Stimulated activated CD8-positive, alpha-beta memory T cell treated with anti-CD3 and anti-CD28 coated beads, Interleukin-7, amount 100 ng/mL, for 1 hour (primary cell): ENCODE data around the gene ZNF398.
"Not testable (repeated sequence)": the region's sequence is repeated elsewhere in the genome, so short reads cannot be mapped to it uniquely, and the experiment has no call there.

Experiments
- DNase-seq, 2 donors: peaks; one replicate each; pipeline ENCODE4 v3.0.0-alpha.2; 2020; ENCODE audit warnings: low read depth in 2 of 2

Gene ZNF398, protein sequence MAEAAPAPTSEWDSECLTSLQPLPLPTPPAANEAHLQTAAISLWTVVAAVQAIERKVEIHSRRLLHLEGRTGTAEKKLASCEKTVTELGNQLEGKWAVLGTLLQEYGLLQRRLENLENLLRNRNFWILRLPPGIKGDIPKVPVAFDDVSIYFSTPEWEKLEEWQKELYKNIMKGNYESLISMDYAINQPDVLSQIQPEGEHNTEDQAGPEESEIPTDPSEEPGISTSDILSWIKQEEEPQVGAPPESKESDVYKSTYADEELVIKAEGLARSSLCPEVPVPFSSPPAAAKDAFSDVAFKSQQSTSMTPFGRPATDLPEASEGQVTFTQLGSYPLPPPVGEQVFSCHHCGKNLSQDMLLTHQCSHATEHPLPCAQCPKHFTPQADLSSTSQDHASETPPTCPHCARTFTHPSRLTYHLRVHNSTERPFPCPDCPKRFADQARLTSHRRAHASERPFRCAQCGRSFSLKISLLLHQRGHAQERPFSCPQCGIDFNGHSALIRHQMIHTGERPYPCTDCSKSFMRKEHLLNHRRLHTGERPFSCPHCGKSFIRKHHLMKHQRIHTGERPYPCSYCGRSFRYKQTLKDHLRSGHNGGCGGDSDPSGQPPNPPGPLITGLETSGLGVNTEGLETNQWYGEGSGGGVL

DNA sequence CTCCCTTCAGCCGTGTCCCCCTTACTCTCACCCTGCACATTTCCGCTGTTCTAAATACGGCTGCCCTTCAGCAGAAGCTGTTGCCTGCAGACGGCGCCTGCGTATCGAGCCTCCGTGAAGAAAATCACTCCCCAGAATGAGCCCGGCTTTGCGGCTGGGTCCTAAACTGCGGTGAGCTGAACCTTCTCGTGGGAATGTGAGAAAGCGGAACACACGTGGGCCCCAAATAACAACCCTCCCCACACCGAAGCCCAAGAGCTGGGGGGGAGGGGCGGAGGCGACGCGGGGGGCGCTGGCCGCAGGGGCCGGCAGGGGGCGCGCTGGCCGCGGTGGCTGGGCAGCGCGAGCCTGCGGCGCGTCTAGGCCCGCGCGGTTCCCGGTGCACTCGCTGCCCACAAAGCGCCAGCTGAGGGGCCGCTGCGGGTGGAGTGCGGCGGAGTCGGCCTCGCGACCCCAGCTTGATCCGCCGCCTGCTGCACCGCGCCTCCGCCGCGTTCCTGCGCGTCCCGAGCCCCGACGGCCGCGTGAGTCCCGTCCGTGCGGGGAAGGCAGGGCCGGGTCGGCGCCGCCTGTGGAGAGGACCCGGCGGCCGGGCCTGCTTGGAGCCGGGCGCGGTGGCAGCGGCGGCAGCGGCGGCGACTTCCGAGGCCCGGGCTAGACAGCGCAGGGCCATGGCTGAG, at the start of gene ZNF398:
ZNF398 (plus strand) TSS at position 382 of the 680 bp plus-strand sequence; CDS start at position 672, 290 bp downstream.
- DNase-seq = peak; percentile 57 to 67

DNA sequence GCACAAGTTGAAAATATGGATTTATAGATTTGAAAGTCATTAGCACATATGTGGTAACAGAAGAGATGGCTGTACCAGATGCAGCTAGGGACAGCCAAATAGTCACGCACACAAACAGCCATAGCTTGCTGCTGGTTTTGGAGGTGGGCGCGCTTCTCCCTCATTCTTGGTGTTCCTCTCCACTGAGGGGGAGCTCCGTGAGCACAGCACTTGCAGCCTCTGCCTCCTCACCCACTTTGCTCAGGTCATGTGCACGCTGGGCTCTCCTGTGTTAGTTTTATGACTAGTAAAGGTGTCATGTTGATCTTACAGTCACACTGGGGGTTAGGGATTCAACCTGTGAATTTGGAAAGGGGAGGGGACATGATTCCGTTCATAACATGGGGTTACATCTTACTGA, 48.2 kb upstream of the ZNF398 start:
- DNase-seq = no peak

DNA sequence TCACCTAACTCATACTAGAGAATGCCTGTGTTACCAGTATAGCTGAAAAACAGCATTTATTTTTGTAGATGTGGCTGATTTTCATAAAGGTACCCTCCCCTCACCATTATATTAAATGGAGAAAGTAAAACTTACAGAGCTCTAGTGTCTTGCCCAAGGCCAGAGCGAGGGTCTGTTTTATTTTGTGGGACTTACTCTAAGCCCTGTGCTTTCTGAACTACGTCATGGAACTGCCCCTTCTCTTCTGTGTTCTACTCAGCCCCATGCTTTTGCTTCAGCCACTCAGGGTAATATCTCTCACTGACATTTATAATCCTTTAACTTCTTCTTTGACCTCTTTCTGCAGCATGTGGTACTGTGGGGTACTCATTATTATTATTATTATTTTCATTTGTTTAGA, 46.4 kb upstream of the ZNF398 start:
- DNase-seq = no peak

DNA sequence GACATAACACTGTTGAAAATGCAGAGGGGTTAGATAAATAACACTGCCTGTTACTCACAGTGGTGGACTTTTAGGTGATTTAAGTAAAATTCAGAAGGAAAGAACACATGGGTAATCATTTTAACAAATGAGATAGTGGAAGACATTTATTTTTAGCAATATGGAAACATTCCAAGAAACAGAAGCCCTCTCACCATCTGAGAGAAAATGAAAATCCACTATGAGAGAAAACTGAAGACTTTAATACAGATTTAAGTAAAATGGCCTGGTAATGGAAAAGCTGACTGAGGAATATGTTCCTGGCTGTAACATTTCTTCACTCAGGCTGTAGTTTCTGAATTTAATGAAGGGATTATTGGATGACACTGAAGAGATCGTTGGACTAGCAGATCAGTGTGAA, 44.6 kb upstream of the ZNF398 start:
- DNase-seq = no peak

DNA sequence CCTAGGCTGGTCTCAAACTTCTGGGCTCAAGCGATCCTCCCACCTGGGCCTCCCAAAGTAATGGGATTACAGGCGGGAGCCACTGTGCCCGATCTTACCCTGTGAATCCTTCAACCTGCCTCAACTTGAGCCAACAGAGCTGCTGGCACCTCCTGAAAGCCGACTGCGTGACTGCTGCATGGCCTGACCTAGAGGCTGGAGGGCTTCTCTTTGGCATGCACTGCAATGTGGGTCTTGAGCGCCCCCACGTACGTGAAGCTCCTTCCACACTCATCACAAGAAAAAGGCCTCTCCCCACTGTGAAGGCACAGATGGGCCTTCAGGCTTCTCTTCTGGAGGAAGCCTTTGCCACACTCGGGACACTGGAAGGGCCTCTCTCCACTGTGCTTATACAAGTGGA, 43.8 kb upstream of the ZNF398 start:
- no peak for DNase-seq

DNA sequence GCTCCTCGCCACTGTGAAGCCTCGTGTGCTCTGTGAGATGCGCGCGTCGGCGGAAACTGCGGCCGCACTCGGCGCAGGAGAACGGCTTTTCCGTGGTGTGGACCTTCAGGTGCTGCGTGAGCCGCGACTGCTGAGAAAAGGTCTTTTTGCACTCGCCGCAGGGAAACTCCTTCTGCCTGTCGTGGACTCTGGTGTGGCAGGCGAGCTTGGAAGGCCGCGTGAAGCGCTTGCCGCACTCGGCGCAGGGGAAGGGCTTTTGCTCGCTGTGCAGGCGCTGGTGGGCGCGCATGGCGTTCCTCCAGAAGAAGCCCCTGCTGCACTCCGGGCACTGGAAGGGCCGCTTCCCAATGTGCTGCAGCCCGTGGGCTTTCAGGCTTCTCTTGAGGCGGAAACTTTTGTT, 43.0 kb upstream of the ZNF398 start:
- no peak for DNase-seq

DNA sequence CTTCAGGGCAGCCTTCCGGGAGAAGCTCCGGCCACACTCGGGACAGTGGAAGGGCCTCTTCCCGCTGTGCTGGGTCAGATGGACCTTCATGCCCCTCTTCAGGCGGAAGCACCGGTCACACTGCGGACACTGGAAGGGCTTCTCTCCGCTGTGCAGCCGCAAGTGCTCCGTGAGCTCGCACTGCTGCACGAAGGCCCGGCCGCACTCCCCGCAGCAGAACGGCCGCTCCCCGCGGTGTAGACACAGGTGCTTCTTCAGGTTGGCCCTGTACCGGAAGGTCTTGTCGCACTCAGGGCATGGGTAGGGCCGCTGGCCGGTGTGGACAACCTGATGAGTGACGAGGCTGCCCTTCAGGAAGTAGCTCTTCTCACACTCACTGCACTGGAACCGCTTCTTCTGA, 42.5 kb upstream of the ZNF398 start:
- no peak for DNase-seq

DNA sequence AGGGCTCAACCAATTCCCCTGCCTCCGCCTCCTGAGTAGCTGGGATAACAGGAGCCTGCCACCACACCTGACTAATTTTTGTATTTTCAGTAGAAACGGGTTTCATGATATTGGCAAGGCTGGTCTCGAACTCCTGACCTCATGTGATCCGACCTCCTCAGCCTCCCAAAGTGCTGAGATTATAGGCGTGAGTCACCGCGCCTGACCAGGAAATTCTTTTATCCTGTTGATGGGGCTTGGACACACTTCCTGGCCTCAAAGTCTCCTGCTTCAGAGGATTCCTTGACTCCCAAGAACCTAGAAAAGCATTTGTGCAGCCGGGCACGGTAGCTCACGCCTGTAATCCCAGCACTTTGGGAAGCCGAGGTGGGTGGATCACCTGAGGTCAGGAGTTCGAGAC, 37.3 kb upstream of the ZNF398 start:
- no peak for DNase-seq

DNA sequence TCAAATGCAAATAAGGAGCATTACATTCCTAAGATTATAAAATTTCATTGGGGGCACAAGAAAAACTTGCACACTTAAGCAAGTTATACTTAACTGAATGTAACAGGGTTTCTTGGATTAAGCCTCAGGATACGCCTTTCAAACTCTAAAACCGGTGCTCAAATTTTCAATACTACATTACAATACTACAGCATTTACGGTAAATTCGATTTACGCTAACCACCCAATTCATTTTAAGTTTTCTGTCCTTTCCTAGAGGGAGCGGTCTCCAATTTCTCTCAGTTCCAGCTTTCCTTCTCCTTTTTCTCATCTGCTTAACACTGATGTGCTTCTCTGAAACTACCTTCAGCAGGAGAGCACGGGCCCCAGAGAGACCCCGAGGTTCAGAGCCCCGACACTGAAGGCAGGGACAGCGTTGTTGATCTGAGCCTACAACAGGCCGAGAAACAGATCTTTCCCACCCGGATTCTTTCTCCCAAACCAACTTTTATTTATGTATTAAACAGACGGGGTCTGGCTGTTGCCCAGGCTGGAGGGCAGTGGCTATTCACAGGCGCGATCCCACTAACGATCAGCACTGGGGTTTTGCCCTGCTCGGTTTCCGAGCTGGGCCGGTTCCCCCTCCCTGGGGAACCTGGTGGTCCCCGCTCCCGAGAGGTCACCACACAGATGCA, 21.9 kb upstream of the ZNF398 start:
- no peak for DNase-seq

DNA sequence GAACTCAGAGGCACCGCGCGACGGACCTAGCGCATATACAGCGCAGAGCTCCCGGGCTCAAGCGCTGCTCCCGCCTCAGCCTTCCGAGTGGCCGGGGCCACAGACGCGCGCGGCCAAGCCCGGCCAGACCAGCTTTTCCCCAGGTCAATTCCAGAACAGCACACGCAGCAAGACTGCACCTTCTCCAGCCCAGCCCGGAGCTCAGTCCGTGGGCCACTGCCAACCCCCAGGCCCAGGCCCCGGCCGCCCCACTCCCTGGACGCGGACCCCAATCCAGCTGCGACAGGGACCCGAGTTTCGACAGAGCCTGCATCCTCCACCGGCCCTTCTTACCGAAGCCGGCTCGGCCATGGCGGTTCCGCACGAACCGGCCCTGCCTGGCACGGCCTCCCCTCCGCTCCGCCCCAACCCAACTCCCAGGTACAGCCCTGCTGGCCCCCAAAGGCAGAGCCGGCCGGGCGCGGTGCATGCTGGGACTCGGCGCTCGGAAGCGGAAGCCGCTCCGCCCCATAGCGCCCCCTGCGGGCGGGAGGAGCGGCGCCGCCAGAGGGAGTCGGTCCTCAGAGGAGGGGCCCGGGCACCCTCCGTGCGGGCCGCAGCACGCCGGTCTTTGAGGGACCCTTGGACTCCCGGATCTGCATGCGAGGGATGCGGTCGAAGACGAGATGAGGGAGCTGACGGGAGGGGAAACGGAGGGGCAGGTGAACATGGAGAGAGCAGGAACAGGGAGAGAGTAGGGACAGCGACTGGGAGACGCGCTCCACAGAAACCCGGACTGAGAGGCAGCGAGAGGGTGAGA, 21.2 kb upstream of the ZNF398 start, which contains the start of gene ZNF425:
ZNF425 (minus strand) TSS at position 462 of the 799 bp plus-strand sequence; CDS start at position 351, 111 bp downstream.
- DNase-seq = peak; percentile 90 to 91

DNA sequence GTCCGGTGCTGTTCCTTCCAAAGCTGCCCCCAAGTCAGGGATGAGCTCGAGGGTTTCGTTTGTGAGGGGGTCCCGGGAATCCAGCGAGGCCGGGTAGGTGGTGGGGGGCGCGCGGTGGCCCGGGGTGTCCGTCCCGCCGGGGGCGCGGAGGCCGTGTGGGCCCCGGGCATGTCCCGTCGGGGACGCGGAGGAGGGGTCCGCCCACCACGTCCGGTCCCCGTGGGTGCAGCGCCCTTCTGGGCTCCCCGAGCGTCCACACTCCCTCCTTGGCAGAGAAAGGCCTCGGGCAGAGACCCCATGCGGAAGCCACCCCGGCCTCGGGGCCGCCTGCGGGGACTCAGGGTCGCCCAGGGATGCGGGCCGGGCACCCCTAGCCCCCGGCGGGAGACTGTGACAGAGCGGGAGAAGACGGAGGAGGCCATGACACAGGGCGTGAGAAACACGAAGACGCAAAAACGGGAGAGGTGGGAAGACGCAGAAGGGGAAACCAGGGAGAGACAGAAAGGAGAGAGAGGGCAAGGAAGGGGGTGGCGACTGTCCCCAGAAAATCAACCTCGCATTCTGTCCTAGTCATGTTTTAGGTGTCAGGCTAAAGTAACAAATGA, 20.5 kb upstream of the ZNF398 start:
- DNase-seq = peak; percentile 16 to 28

DNA sequence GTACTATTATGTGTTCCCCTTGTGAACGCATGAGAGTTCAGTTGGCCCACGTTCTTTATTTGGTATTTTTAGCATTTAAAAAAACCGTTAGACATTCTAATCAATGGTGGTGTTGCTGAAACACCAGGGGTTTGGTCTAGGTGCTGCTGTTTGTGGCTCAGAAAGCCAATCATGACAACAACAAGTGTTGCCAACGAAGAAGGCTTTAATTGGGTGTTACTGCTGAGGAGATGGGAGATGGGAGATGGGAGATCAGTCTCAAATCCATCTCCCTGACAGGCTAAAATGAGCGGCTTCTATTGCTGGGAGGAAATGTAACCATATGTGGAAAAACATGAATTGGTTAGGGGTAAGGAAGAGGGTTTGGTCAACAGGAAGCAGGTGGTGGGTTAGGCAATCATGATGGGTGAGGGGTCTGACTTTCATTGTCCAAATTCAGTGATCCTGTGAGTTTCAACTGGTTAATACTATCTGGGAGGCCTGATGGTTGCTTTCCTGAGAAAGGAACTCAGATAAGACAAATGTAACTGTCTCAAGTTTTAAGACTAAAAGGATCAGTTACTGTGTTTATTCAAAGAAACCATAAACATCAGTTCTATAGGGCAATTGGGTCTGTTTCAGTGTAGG, 16.6 kb upstream of the ZNF398 start:
- no peak for DNase-seq

DNA sequence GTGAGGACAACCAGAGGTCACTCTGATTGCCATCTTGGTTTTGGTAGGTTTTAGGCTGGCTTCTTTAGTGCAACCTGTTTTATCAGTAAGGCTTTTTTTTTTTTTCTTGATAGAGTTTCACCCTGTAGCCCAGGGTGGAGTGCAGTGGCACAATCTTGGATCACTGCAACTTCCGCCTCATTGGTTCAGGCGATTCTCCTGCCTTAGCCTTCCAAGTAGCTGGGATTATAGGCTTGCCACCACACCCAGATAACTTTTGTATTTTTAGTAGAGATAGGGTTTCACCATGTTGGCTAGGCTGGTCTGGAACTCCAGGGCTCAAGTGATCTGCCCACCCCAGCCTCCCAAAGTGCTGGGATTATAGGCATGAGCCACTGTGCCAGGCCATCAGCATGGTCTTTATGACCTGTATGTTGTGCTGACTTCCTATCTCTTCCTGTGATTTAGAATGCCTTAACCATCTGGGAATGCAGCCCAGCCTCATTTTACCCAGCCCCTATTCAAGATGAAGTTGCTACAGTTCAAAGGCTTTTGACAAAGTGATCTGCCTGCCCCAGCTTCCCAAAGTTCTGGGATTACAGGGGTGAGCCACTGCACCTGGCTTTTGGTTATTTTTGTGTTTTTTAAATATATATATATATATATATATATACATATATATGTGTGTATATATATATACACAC, 14.1 kb upstream of the ZNF398 start:
- no peak for DNase-seq

DNA sequence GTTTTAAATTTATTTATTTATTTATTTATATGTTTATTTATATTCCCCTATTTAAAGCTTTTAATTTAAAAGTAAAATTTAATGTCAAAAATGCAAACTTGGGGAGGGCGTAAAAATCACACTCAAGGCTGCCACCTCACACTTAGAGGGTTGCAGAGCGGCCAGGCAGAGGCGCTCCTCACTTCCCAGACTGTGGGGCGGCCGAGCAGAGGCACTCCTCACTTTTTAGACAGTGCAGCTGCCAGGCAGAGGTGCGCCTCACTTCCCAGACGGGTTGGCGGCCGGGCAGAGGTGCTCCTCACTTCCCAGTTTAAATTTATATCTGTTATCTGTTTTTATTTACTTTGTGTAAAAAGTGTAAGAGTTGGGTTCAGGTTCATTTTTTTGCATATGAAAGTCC, 11.1 kb upstream of the ZNF398 start:
- DNase-seq = no peak

DNA sequence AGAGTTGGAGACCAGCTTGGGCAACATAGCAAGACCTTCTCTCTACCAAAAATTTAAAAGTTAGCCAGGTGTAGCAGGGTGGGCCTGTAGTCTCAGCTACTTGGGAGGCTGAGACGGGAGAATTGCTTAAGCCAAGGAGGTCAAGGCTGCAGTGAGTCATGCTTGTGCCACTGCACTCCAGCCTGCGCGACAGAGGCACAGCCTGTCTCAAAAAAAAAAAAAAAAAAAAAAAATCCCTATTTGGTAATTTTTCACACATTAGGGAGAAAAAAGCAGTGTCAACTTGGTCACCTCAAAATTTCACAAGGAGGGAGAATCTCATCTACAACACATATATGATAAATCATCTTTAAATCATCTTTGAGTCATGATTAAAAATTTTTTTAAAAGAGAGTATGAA, 6.4 kb upstream of the ZNF398 start:
- DNase-seq = no peak

DNA sequence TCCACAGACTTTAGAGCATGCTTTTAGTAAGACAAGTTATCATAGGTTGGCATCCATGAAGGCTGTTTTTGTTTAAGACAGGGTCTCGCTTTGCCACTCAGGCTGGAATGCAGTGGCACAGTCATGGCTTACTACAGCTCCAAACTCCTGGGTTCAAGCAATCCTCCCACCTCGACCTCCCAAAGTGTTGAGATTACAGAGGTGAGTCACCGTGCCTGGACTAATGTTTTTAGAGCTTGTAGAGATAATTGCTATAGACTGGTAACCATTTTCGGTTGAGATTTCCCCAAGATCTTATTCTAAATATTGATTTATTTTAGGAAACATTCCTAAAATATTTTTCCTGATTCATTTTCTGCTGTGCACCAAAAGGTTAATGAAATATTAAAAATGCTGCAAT, 5.4 kb upstream of the ZNF398 start:
- DNase-seq = no peak

DNA sequence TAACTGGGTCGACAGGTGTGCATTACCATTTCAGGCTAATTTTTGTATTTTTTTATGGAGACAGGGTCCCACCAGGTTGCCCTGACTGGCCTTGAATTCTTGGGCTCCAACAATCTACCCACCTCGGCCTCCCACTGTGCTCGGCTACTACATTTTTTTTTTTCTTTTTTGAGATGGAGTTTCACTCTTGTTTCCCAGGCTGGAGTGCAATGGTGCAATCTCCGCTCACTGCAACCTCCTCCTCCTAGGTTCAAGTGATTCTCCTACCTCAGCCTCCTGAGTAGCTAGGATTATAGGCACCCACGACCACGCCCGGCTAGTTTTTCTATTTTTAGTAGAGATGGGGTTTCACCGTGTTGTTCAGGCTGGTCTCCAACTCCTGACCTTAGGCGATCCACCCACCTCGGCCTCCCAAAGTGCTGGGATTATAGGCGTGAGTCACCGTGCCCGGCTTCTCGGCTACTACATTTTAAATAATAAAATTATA, 2.8 kb upstream of the ZNF398 start:
- not testable (repeated sequence) for DNase-seq

DNA sequence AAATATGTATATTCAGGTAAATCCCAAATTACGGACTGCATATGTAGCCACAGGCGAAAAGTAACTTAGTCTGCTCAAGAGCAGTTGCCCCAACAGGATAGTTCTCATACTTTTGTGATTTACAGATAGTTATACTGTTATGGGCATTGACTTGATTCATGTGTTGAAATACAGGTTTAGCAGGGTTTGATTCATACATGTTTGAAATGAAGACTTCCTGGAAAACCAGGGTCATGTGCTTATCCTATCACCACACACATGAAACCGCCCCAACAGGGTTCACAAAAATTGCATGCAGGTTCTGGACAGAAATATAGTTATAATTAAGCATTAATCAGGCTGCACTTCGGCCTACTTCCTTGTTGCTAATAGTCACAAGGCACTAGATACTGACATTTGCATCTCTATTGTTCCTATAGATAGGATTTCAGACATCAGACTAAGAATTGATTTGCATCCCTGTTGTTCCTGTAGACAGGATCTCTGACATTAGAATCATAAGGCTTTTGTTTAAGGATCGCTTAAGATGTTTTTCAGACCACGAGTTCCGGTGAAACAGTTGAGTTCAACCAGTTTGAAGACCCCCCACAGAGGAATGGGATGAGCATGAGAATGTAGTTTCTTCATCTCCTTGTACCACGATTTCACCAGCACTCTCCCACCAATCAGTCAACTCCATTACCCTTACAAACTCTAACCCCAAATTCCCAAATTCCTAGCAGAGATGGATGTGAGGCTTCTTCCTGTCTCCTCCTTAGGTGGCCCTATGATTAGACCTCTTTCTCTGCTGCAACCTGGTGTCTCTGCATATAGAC, 2.0 kb upstream of the ZNF398 start:
- DNase-seq = no peak
